HL-60 (cell line): Measurements from ENCODE around the gene MRGPRF.

Experiments
- DNase-seq, 2 experiments: peaks; one replicate each; pipeline ENCODE4 v3.0.0-alpha.2; 2010 to 2020; ENCODE audit warnings: low read depth in 1 of 2, low spot score in 1 of 2
- H3K27ac ChIP-seq: fragments of 250-450 bp; sonication (Bioruptor Pico); replicated peaks from 2 replicates; pipeline ENCODE4 v1.5.1; 2020; ENCODE audit warnings: mild to moderate bottlenecking, moderate library complexity
- H3K27me3 ChIP-seq: fragments of 250-450 bp; sonication (Bioruptor Pico); 2 replicates; pipeline ENCODE4 v1.5.1; 2021; ENCODE audit warnings: mild to moderate bottlenecking, moderate library complexity; ENCODE audit not compliant: insufficient read depth, poor library complexity, severe bottlenecking
- H3K4me3 ChIP-seq: replicated peaks from 2 replicates; pipeline ENCODE4 v1.5.1; 2011; ENCODE audit warnings: mild to moderate bottlenecking, control low read depth, low read length; ENCODE audit not compliant: insufficient read depth
- CTCF ChIP-seq: IDR thresholded peaks from one replicate; pipeline ENCODE4 v1.5.1; 2011; ENCODE audit warnings: low read length, control low read depth, inconsistent platforms; ENCODE audit not compliant: insufficient read depth
- GABPA ChIP-seq: IDR thresholded peaks from 2 replicates; pipeline ENCODE4 v1.6.1; 2012; ENCODE audit warnings: low read depth
- POLR2AphosphoS5 ChIP-seq: IDR thresholded peaks from 2 replicates; pipeline ENCODE4 v1.6.1; 2012; ENCODE audit warnings: low read depth
- REST ChIP-seq: IDR thresholded peaks from 2 replicates; pipeline ENCODE4 v1.6.1; 2012; ENCODE audit warnings: low read depth; ENCODE audit not compliant: insufficient replicate concordance
- SPI1 ChIP-seq: IDR thresholded peaks from 2 replicates; pipeline ENCODE4 v1.6.1; 2012; ENCODE audit warnings: low read depth, mild to moderate bottlenecking, borderline replicate concordance

Gene MRGPRF

GRCh38 chr11:68979931-68980775 lies 32.9 kb downstream of the MRGPRF start:
- TF ChIP-seq GABPA (no peak), CTCF (no peak), SPI1 (no peak), POLR2AphosphoS5 (no peak), REST (no peak)
- Histone ChIP-seq H3K4me3 (no peak overlapping the region), H3K27ac (no peak overlapping the region), H3K27me3 (no peaks in the 10 kb centered on the region)
- no peak for DNase-seq

- H3K27me3 ChIP-seq = no peaks in the 10 kb centered on the region
- TF ChIP-seq SPI1 (peak; percentile 4; the same call in 1 of the 2 replicates), GABPA (no peak), POLR2AphosphoS5 (no peak), CTCF (no peak)
Measured at GRCh38 chr11:68978931-68979594, 34.0 kb downstream of the MRGPRF start.

GRCh38 chr11:68978626-68978930 lies 34.5 kb downstream of the MRGPRF start:
- DNase-seq = no peak
- Histone ChIP-seq H3K27me3 (no peaks in the 10 kb centered on the region), H3K4me3 (no peak overlapping the region), H3K27ac (no peak overlapping the region)
- TF ChIP-seq GABPA = no peak
- TF ChIP-seq SPI1 = no peak
- TF ChIP-seq REST = no peak
- no peak for TF ChIP-seq POLR2AphosphoS5
- TF ChIP-seq CTCF = no peak

More at GRCh38 chr11:68978931-68979594, 34.0 kb downstream of the MRGPRF start:
- Histone ChIP-seq H3K27ac (no peak overlapping the region), H3K4me3 (no peak overlapping the region)
- no peak for DNase-seq
